Ovary (tissue), 9 donors: ENCODE measurements around the gene POC1A. TPM values are rescaled to one million over a fixed set of nuclear protein-coding genes. Genes with fewer than 3 reads are reported as not detected.

Source experiments
- DNase-seq, 5 donors: peaks; one replicate each; pipeline ENCODE4 v3.0.0-alpha.2; 2019 to 2020
- H3K27ac ChIP-seq, 2 donors: fragments of 200-600 bp; one replicate each; pipeline versions ENCODE4 v1.5.1 to v1.8.0; 2019 to 2022
- H3K27me3 ChIP-seq: fragments of 200-600 bp; one replicate; pipeline ENCODE4 v1.8.0; 2022
- H3K36me3 ChIP-seq: fragments of 200-600 bp; sonication (generic); one replicate; pipeline ENCODE4 v1.5.1; 2019
- H3K4me1 ChIP-seq: one replicate; pipeline ENCODE4 v1.8.1; 2013; ENCODE audit warnings: mild to moderate bottlenecking, moderate library complexity; ENCODE audit not compliant: insufficient read depth
- H3K4me3 ChIP-seq: fragments of 200-600 bp; sonication (generic); one replicate; pipeline ENCODE4 v1.5.1; 2017
- H3K9me3 ChIP-seq, 2 donors: fragments of 200-600 bp in 1 of 2; sonication (generic) in 1 of 2; one replicate each; pipeline versions ENCODE4 v1.5.1 to v1.8.1; 2013 to 2019; ENCODE audit warnings: mild to moderate bottlenecking in 1 of 2, moderate library complexity in 1 of 2
- CTCF ChIP-seq, 3 donors: fragments of 450-650 bp in 2 of 3; fragments of 200-600 bp in 1 of 3; IDR thresholded peaks; one replicate each; pipeline versions ENCODE4 v1.5.1 to v1.8.0; 2016 to 2022; ENCODE audit warnings: antibody characterized with exemption in 3 of 3, mild to moderate bottlenecking in 1 of 3
- EP300 ChIP-seq: sonication (generic); formaldehyde crosslinking; IDR thresholded peaks from one replicate; pipeline ENCODE4 v1.6.1; 2017; ENCODE audit warnings: antibody characterized with exemption
- POLR2A ChIP-seq: fragments of 450-650 bp; IDR thresholded peaks from one replicate; pipeline ENCODE4 v1.6.1; 2017; ENCODE audit warnings: antibody characterized with exemption, mild to moderate bottlenecking, moderate library complexity
- WGBS, 3 donors: extraction: QIAGEN DNeasy Blood & Tissue Kit in 1 of 3; methylation state at CpG; one replicate each; pipeline versions ENCODE4 v1.1.5 to v1.1.7; 2013 to 2017; 5-methylcytosine and 5-hydroxymethylcytosine counted together
- intact Hi-C, 4 donors: fragments of 100-400 bp; cut with DNase I; formaldehyde crosslinking; loops; one replicate each; pipeline versions ENCODE4 v1.11.0 to v1.15.1; 2022 to 2023
- polyA plus RNA-seq, 2 donors: library from polyadenylated mRNA; stranded (reverse); fragments of 200-250 nt in 1 of 2; fragments of 350-450 nt in 1 of 2; fragmentation: Illumina TruSeq in 1 of 2; extraction: RNeasy Lipid Tissue Mini Kit (QIAGEN cat#74804) in 1 of 2; gene quantifications; one replicate each; pipeline ENCODE4 v1.2.3, GENCODE V29; 2013 to 2014
- total RNA-seq, 7 donors: library from RNA; depleted of rRNA in 2 of 7; stranded (reverse); fragments of >200 nt in 2 of 7; fragmentation: NEBNext Ultra II Directional in 3 of 7; extraction: Animal tissue kit (Norgen Biotek cat#: 25700) in 3 of 7; gene quantifications; one replicate each; pipeline versions ENCODE4 v1.1.0 to v1.2.4, GENCODE V29; 2016 to 2023
- donor health status: DM: no; HTN: no; CAD: no; lungs with moderate emphysema.
- donor health status: DM: no; HTN: no; CAD: no.
- donor health status: Bipolar disorder and iron deficiency.
- donor health status: DM: yes; HTN: yes; CAD: no.
- donor health status: DM: no; HTN: no; CAD: no.
- donor health status: DM: yes; HTN: yes; CAD: no.

POC1A gene
- total and polyA plus RNA-seq, 9 donors = 0.53 to 1.8 (median 1.3) TPM

- WGBS, 3 donors = 92 to 100% (median 98%) methylated on average over 2 of the region's 2 CpGs
- no peak for DNase-seq
- H3K4me3 ChIP-seq = no peak overlapping the region
- intact Hi-C loops = loop anchor here in 3 of 4 donors (5.0 kb wide), 2 partner anchors 67 to 122 kb away; partner anchors contain the start of gene DUSP7 (in 1 of the 3)
- peaks cover 3% of the 10 kb centered on the region for H3K4me1 ChIP-seq
- H3K36me3 ChIP-seq = no peaks in the 10 kb centered on the region
- H3K27me3 ChIP-seq = no peaks in the 10 kb centered on the region
- no peak overlapping the region for H3K27ac ChIP-seq
- H3K9me3 ChIP-seq = no peaks in the 10 kb centered on the region
- TF ChIP-seq CTCF (IDR thresholded peaks at IDR 0.05) = no peak
- TF ChIP-seq EP300 = no peak
- no peak for TF ChIP-seq POLR2A
These were observed 30.1 kb downstream of the POC1A start for GRCh38 chr3:52124126-52124525.

- H3K27me3 ChIP-seq = no peaks in the 10 kb centered on the region
- 51 to 56% (median 51%) methylated on average over 10 of the region's 10 CpGs for WGBS, 3 donors
- H3K4me1 ChIP-seq = peaks cover 3% of the 10 kb centered on the region
- no peak overlapping the region for H3K4me3 ChIP-seq
- H3K9me3 ChIP-seq = no peaks in the 10 kb centered on the region
- peak; percentile 41 to 81 (median 67) for DNase-seq
- intact Hi-C loops = loop anchor here in 3 of 4 donors (5.0 kb wide), 2 partner anchors 66 to 121 kb away; partner anchors contain the start of gene DUSP7 (in 1 of the 3)
- TF ChIP-seq CTCF (IDR thresholded peaks at IDR 0.05) (peak; percentile 58 to 87 (median 68)), POLR2A (no peak)
- no peaks in the 10 kb centered on the region for H3K36me3 ChIP-seq
- H3K27ac ChIP-seq = no peak overlapping the region
These were observed 31.0 kb downstream of the POC1A start for GRCh38 chr3:52123106-52123725.

GRCh38 chr3:52122491-52122890 lies 31.7 kb downstream of the POC1A start:
- no peak for DNase-seq
- Histone ChIP-seq H3K36me3 (no peaks in the 10 kb centered on the region), H3K4me3 (no peak overlapping the region), H3K9me3 (no peaks in the 10 kb centered on the region), H3K4me1 (peaks cover 1% of the 10 kb centered on the region), H3K27me3 (no peaks in the 10 kb centered on the region), H3K27ac (no peak overlapping the region)
- 93 to 97% (median 97%) methylated on average over 7 of the region's 7 CpGs for WGBS, 3 donors
- intact Hi-C loops = loop anchor here in 3 of 4 donors (5.0 kb wide), 2 partner anchors 65 to 120 kb away; partner anchors contain the start of gene DUSP7 (in 1 of the 3)
- TF ChIP-seq CTCF (IDR thresholded peaks at IDR 0.05) (no peak), POLR2A (no peak), EP300 (no peak)

- no peak for TF ChIP-seq CTCF (IDR thresholded peaks at IDR 0.05)
- no peak for TF ChIP-seq POLR2A
- TF ChIP-seq EP300 = no peak
- Histone ChIP-seq H3K36me3 (no peaks in the 10 kb centered on the region), H3K27ac (no peak overlapping the region), H3K4me3 (no peak overlapping the region), H3K9me3 (no peaks in the 10 kb centered on the region), H3K4me1 (peaks cover 1% of the 10 kb centered on the region), H3K27me3 (no peaks in the 10 kb centered on the region)
- DNase-seq = no peak
- intact Hi-C loops = loop anchor here in 3 of 4 donors (5.0 kb wide), 2 partner anchors 65 to 120 kb away; partner anchors contain the start of gene DUSP7 (in 1 of the 3)
- WGBS, 3 donors = 72 to 77% (median 75%) methylated on average over 6 of the region's 6 CpGs
These were observed 32.4 kb downstream of the POC1A start for GRCh38 chr3:52121813-52122212.
